IMR-90 (cell line): ENCODE measurements around the gene IQCK. TPM values are rescaled to one million over a fixed set of nuclear protein-coding genes. Genes with fewer than 3 reads are reported as not detected.

Experiments used
- ATAC-seq: fragments of 200-7000 bp; cut with Tn5 transposase; 2 replicates; pipeline ENCODE4 v1.9.1; 2020; ENCODE audit warnings: low read depth, mild to moderate bottlenecking, moderate library complexity
- BruUV-seq: library from RNA; stranded (reverse); fragments of 400-500 nt; replicated peaks from 2 replicates; lab custom pipeline; 2021; lab: Mats Ljungman, UMichigan
- CTCF ChIA-PET: fragments of 300-600 bp; formaldehyde crosslinking; extraction: SDS; loops from one replicate; lab custom pipeline; 2021; ENCODE audit warnings: antibody characterized with exemption; lab: Yijun Ruan, JAX
- POLR2A ChIA-PET: fragments of 300-600 bp; sonication (Branson Sonifier 250); formaldehyde crosslinking; loops from one replicate; lab custom pipeline; 2022; ENCODE audit warnings: antibody characterized with exemption; ENCODE audit not compliant: unreplicated experiment; lab: Charles Lee
- DNase-seq: peaks from one replicate; pipeline ENCODE4 v3.0.0; 2013
- H2AFZ ChIP-seq: replicated peaks from 2 replicates; pipeline ENCODE3; 2013; ENCODE audit warnings: low read length, mild to moderate bottlenecking; ENCODE audit not compliant: poor library complexity
- H2AK5ac ChIP-seq: 2 replicates; pipeline ENCODE4 v1.6.1; 2013; ENCODE audit warnings: low read depth, low read length, inconsistent platforms
- H2AK9ac ChIP-seq: replicated peaks from 2 replicates; pipeline ENCODE3; 2013; ENCODE audit warnings: mild to moderate bottlenecking, low read depth, low read length, moderate library complexity; ENCODE audit not compliant: poor library complexity
- H2BK120ac ChIP-seq: 2 replicates; pipeline ENCODE4 v1.6.1; 2013; ENCODE audit warnings: low read depth, low read length, inconsistent platforms
- H2BK15ac ChIP-seq: 3 replicates; pipeline ENCODE4 v1.6.1; 2013; ENCODE audit warnings: low read depth, low read length, inconsistent platforms
- H2BK20ac ChIP-seq: 2 replicates; pipeline ENCODE4 v1.6.1; 2013; ENCODE audit warnings: low read depth, mild to moderate bottlenecking, inconsistent platforms, low read length, moderate library complexity
- H2BK5ac ChIP-seq: 2 replicates; pipeline ENCODE4 v1.6.1; 2013; ENCODE audit warnings: mild to moderate bottlenecking, low read depth, low read length, inconsistent platforms; ENCODE audit not compliant: poor library complexity, severe bottlenecking
- H3K14ac ChIP-seq: replicated peaks from 2 replicates; pipeline ENCODE4 v1.6.1; 2013; ENCODE audit warnings: low read depth, low read length, inconsistent platforms
- H3K18ac ChIP-seq: 2 replicates; pipeline ENCODE4 v1.6.1; 2013; ENCODE audit warnings: low read depth, low read length, control low read depth
- H3K23ac ChIP-seq: 2 replicates; pipeline ENCODE4 v1.6.1; 2013; ENCODE audit warnings: low read depth, low read length, inconsistent platforms
- H3K27ac ChIP-seq: 2 replicates; pipeline ENCODE4 v1.5.1; 2013; ENCODE audit warnings: mild to moderate bottlenecking, control low read depth, low read length; ENCODE audit not compliant: insufficient read depth
- H3K27me3 ChIP-seq: 2 replicates; pipeline ENCODE4 v1.6.1; 2013; ENCODE audit warnings: low read length; ENCODE audit not compliant: control insufficient read depth, insufficient read depth
- H3K36me3 ChIP-seq: 2 replicates; pipeline ENCODE4 v1.6.1; 2013; ENCODE audit warnings: low read length, mixed read lengths; ENCODE audit not compliant: control insufficient read depth, insufficient read depth
- H3K4ac ChIP-seq: 2 replicates; pipeline ENCODE4 v1.6.1; 2013; ENCODE audit warnings: low read depth, low read length, inconsistent platforms
- H3K4me1 ChIP-seq: 2 replicates; pipeline ENCODE4 v1.6.1; 2013; ENCODE audit warnings: low read length, mixed read lengths; ENCODE audit not compliant: control insufficient read depth, insufficient read depth
- H3K4me2 ChIP-seq: 2 replicates; pipeline ENCODE4 v1.6.1; 2013; ENCODE audit warnings: low read depth, mild to moderate bottlenecking, control low read depth, low read length, moderate library complexity
- H3K4me3 ChIP-seq: 2 replicates; pipeline ENCODE4 v1.5.1; 2013; ENCODE audit warnings: low read depth, mild to moderate bottlenecking, control low read depth, low read length, moderate library complexity; ENCODE audit not compliant: insufficient read depth
- H3K56ac ChIP-seq: 2 replicates; pipeline ENCODE4 v1.6.1; 2013; ENCODE audit warnings: low read length, inconsistent platforms; ENCODE audit not compliant: insufficient read depth; ENCODE audit errors: extremely low read depth
- H3K79me1 ChIP-seq, 2 experiments: 2 replicates each; pipeline ENCODE4 v1.6.1; 2013; ENCODE audit warnings: low read length in 2 of 2, inconsistent platforms in 1 of 2, low read depth in 1 of 2
- H3K9ac ChIP-seq: 2 replicates; pipeline ENCODE4 v1.6.1; 2013; ENCODE audit warnings: low read depth, low read length, control low read depth
- H3K9me1 ChIP-seq: 2 replicates; pipeline ENCODE4 v1.6.1; 2013; ENCODE audit warnings: low read length, inconsistent platforms; ENCODE audit not compliant: insufficient read depth
- H3K9me3 ChIP-seq: 2 replicates; pipeline ENCODE4 v1.6.1; 2013; ENCODE audit warnings: low read length; ENCODE audit not compliant: control insufficient read depth, insufficient read depth
- H4K20me1 ChIP-seq: 2 replicates; pipeline ENCODE4 v1.6.1; 2013; ENCODE audit warnings: low read length, inconsistent platforms; ENCODE audit not compliant: insufficient read depth
- H4K5ac ChIP-seq: 2 replicates; pipeline ENCODE4 v1.6.1; 2013; ENCODE audit warnings: mild to moderate bottlenecking, low read depth, low read length, control low read depth
- H4K8ac ChIP-seq, 2 experiments: 2 replicates each; pipeline ENCODE4 v1.6.1; 2013; ENCODE audit warnings: low read depth in 2 of 2, low read length in 2 of 2, control low read depth in 1 of 2, inconsistent platforms in 1 of 2
- H4K91ac ChIP-seq: 2 replicates; pipeline ENCODE4 v1.6.1; 2013; ENCODE audit warnings: low read depth, low read length, inconsistent platforms; ENCODE audit not compliant: insufficient read depth
- BHLHE40 ChIP-seq: fragments of 150-350 bp; IDR thresholded peaks from 2 replicates; pipeline ENCODE4 v1.6.1; 2016; ENCODE audit warnings: mild to moderate bottlenecking, low read depth, low read length
- CEBPB ChIP-seq: IDR thresholded peaks from 2 replicates; pipeline ENCODE4 v1.6.1; 2012; ENCODE audit warnings: low read depth, low read length, improper control_type of control experiment
- CHD1 ChIP-seq: IDR thresholded peaks from 2 replicates; pipeline ENCODE4 v1.6.1; 2012; ENCODE audit warnings: low read depth, low read length, improper control_type of control experiment
- CTCF ChIP-seq: conservative IDR thresholded peaks from 2 replicates; pipeline ENCODE4 v1.5.1; 2012; ENCODE audit warnings: mild to moderate bottlenecking, low read depth, low read length, improper control_type of control experiment
- FOS ChIP-seq: fragments of 150-350 bp; IDR thresholded peaks from 2 replicates; pipeline ENCODE4 v1.6.1; 2016; ENCODE audit warnings: low read depth, low read length
- MAFK ChIP-seq: IDR thresholded peaks from 2 replicates; pipeline ENCODE4 v1.6.1; 2012; ENCODE audit warnings: low read depth, low read length, improper control_type of control experiment
- MAZ ChIP-seq: IDR thresholded peaks from 2 replicates; pipeline ENCODE4 v1.6.1; 2012; ENCODE audit warnings: low read depth, mild to moderate bottlenecking, low read length, improper control_type of control experiment, moderate library complexity, borderline replicate concordance
- MXI1 ChIP-seq: IDR thresholded peaks from 2 replicates; pipeline ENCODE4 v1.6.1; 2012; ENCODE audit warnings: low read depth, mild to moderate bottlenecking, low read length, moderate library complexity, borderline replicate concordance
- NFE2L2 ChIP-seq: fragments of 150-350 bp; IDR thresholded peaks from 2 replicates; pipeline ENCODE4 v1.6.1; 2016; ENCODE audit warnings: low read depth, mild to moderate bottlenecking, low read length
- POLR2A ChIP-seq: IDR thresholded peaks from 2 replicates; pipeline ENCODE4 v1.6.1; 2012; ENCODE audit warnings: mild to moderate bottlenecking, low read depth, low read length
- RAD21 ChIP-seq: IDR thresholded peaks from 2 replicates; pipeline ENCODE4 v1.6.1; 2012; ENCODE audit warnings: low read length, improper control_type of control experiment
- RCOR1 ChIP-seq: IDR thresholded peaks from 2 replicates; pipeline ENCODE4 v1.6.1; 2012; ENCODE audit warnings: mild to moderate bottlenecking, low read length, improper control_type of control experiment; ENCODE audit not compliant: insufficient replicate concordance
- RFX5 ChIP-seq: IDR thresholded peaks from 2 replicates; pipeline ENCODE4 v1.8.0; 2012; ENCODE audit warnings: low read depth, mild to moderate bottlenecking, low read length, moderate library complexity
- SMC3 ChIP-seq: fragments of 150-350 bp; IDR thresholded peaks from 2 replicates; pipeline ENCODE4 v1.6.1; 2016; ENCODE audit warnings: low read depth, mild to moderate bottlenecking, antibody characterized with exemption, low read length, moderate library complexity
- USF2 ChIP-seq: fragments of 150-350 bp; IDR thresholded peaks from 2 replicates; pipeline ENCODE4 v1.6.1; 2017; ENCODE audit warnings: mild to moderate bottlenecking, antibody characterized with exemption, low read length, low read depth
- dilution Hi-C: fragments of 300-500 bp; cut with HindIII; formaldehyde crosslinking; loops from one replicate; pipeline ENCODE4 v1.14.3; 2018; ENCODE audit warnings: low sequenced_read_pairs; ENCODE audit not compliant: unreplicated experiment
- in situ Hi-C: fragments of 300-500 bp; cut with MboI; formaldehyde crosslinking; loops from 3 replicates; pipeline ENCODE4 v1.14.3; 2019; ENCODE audit warnings: low sequenced_read_pairs, inconsistent platforms, mixed read lengths
- intact Hi-C: fragments of 100-400 bp; cut with micrococcal nuclease; formaldehyde crosslinking; loops from 2 replicates; pipeline ENCODE4 v1.10.0; 2022
- polyA plus RNA-seq, 3 experiments: library from polyadenylated mRNA; depleted of rRNA; stranded (reverse); fragments of >200 nt; gene quantifications; 2 replicates each; pipeline ENCODE4 v1.2.3, GENCODE V29; 2012; ENCODE audit warnings: low replicate concordance in 1 of 3
- total RNA-seq: library from RNA; depleted of rRNA; stranded (reverse); fragments of >200 nt; gene quantifications from 2 replicates; pipeline ENCODE4 v1.2.3, GENCODE V29; 2012
- TF ChIP-seq, protein P1 (sequence below): fragments of 150-350 bp; IDR thresholded peaks from 2 replicates; pipeline ENCODE4 v1.6.1; 2016; ENCODE audit warnings: low read depth, mild to moderate bottlenecking, low read length, moderate library complexity, borderline replicate concordance

Gene IQCK
- total and polyA plus RNA-seq, 2 of the 4 experiments (the other 2 are of a cell fraction): 4.1 to 5.4 TPM

DNA sequence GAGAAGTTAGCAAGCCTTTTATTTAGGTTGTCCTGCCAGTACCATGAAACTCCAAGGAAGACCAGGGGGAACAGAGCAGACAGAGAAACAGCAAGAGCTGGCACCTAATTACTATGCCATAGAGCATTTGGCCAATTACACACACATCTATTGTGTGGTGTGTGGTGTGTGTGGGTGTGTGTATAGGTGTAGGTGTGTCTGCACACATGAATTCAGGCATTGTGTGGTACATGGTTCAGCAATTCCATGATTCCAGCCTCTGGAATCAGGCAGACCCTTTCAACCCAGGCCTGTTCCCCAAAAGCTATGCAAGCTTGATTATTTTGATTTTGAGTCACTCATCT is 25.7 kb downstream of the IQCK start:
- Histone ChIP-seq H2BK120ac (no peak overlapping the region), H3K56ac (no peak overlapping the region), H3K9me1 (peaks cover 10% of the 10 kb centered on the region), H2AFZ (peak overlapping the region; percentile 53), H3K4me3 (no peak overlapping the region), H4K91ac (no peak overlapping the region), H4K8ac (no peak overlapping the region), H3K23ac (peak overlapping the region; percentile 28; the same call in 1 of the 2 replicates), H2AK5ac (peak overlapping the region; percentile 50; the same call in 1 of the 2 replicates), H4K20me1 (no peaks in the 10 kb centered on the region), H3K27ac (no peak overlapping the region), H3K79me1 (no peaks in the 10 kb centered on the region), H3K9ac (no peak overlapping the region), H3K4ac (peak overlapping the region; percentile 69), H3K9me3 (no peaks in the 10 kb centered on the region), H3K4me1 (peaks cover 3% of the 10 kb centered on the region; the same call in 1 of the 2 replicates), H2BK20ac (0 out of 2 replicates have a peak overlapping the region, but pooled peaks have one; percentile 10), H3K4me2 (no peak overlapping the region), H2BK5ac (no peak overlapping the region), H3K36me3 (no peaks in the 10 kb centered on the region), H2BK15ac (no peak overlapping the region; the same call in 1 of the 3 replicates), H3K27me3 (no peaks in the 10 kb centered on the region), H2AK9ac (peak overlapping the region; percentile 22), H4K5ac (no peak overlapping the region), H3K18ac (no peak overlapping the region), H3K14ac (0 out of 2 replicates have a peak overlapping the region, but pooled peaks have one; percentile 29)
- in situ Hi-C loops: no loop called here
- BruUV-seq: no TSS peak
- intact Hi-C loops: no loop called here
- POLR2A ChIA-PET: no interaction called here
- CTCF ChIA-PET: no interaction called here
- TF ChIP-seq RAD21: no peak
- no peak for TF ChIP-seq CHD1
- no peak for TF ChIP-seq RFX5
- no peak for TF ChIP-seq USF2
- TF ChIP-seq, protein P1, sequence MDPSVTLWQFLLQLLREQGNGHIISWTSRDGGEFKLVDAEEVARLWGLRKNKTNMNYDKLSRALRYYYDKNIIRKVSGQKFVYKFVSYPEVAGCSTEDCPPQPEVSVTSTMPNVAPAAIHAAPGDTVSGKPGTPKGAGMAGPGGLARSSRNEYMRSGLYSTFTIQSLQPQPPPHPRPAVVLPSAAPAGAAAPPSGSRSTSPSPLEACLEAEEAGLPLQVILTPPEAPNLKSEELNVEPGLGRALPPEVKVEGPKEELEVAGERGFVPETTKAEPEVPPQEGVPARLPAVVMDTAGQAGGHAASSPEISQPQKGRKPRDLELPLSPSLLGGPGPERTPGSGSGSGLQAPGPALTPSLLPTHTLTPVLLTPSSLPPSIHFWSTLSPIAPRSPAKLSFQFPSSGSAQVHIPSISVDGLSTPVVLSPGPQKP: no peak
- no peak for TF ChIP-seq CTCF
- no peak for TF ChIP-seq CEBPB
- TF ChIP-seq MAFK: no peak
- no peak for TF ChIP-seq NFE2L2
- no peak for TF ChIP-seq POLR2A
- no peak for TF ChIP-seq SMC3
- no peak for TF ChIP-seq BHLHE40
- TF ChIP-seq MAZ: no peak
- no peak for TF ChIP-seq MXI1
- TF ChIP-seq RCOR1: no peak
- no peak for TF ChIP-seq FOS
- DNase-seq (peak; percentile 30), ATAC-seq (no peak)
- dilution Hi-C loops: no loop called here
